D341Med (cell line): ENCODE measurements around the gene LCNL1.
A peak's percentile ranks its signal among the peaks of the same experiment; 100 is the strongest.

Source experiments
- DNase-seq: peaks from one replicate; pipeline ENCODE4 v3.0.0; 2012; ENCODE audit warnings: low spot score

The LCNL1 gene

DNA sequence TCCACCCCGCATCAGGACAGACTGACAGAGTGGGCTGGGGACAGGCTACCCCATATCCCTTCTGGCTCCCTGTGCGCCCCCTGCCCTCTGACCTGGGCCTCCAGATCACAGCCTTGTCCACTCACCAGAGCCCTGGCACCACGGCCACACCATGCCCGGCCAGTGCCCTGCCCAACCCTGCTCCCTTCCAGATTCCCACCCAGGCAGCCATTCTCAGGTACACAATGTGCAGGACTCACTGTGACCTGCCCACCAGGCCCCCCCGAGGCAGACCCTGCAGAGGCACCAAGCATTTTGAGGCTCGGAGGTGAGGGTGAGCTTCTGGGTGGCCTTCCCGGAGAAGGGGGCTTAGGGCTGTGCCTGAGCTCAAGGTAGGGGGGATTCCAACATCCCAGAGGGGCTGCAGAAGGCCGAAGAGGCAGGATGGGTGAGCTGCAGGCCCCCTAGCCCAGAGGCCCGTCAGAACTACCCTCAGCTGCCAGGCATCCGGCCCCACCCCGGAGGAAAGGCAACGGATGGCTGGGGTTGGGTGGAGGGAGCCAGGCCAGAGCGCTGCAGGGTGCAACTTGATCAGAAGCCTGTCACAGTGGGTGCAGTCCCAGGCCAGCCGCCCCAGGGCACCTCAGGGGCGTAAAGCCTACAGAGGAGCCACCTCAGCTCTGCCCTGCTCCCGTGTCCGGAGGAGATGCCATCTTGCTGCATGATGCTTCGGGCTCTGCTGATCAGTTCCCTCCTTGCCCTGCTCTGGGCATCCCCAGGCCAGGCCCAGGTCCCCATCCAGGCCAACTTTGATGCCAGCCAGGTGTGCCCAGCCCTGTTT, at the start of gene LCNL1:
Gene LCNL1 (plus strand): TSS at position 762 of the 820 bp plus-strand sequence. CDS start 594 bp downstream, outside the sequence.
- DNase-seq, result no peak

DNA sequence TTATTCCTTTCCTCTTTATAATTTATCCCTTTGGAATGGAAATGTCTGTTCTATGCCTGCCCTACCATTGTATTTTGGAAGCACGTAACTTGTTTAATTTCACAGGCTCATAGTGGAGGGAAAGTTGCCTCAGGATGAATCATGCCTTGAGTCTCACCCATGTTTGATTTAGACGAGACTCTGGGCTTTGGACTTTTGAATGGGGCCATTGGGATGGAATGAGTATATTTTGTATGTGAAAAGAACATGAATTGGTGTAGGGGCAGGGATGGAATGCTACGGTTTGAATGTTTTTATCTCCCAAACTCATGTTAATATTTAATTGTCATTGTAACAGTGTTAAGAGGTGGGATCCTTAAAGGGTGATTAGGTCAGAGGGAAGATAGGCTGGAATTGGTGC, 48.5 kb upstream of the LCNL1 start:
- DNase-seq, result no peak

- DNase-seq, result no peak
These were observed 47.1 kb upstream of the LCNL1 start for GRCh38 chr9:136935651-136936050.

DNA sequence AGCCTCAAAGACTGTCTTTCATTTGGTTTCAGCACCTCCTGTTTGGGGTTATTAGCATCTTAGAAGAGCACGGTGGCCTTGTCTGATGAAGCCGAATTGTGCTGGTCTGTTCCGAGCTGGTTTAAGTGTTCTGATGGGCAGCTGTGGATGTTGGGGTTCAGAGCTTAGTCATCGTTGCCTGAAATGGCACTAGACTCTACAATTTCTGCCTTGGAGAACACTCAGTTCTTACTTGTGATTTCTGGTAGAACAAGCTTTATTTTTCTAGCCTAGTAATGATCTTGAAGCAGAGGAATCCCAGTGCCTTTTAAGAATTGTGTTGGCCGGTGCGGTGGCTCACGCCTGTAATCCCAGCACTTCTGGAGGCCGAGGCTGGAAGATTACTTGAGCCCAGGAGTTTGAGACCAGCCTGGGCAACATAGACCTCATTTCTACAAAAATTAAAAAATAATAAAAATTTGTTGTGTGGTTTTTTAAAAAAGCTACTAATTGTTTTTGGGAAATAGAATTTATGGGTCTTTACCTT, 46.1 kb upstream of the LCNL1 start:
- no peak for DNase-seq

DNA sequence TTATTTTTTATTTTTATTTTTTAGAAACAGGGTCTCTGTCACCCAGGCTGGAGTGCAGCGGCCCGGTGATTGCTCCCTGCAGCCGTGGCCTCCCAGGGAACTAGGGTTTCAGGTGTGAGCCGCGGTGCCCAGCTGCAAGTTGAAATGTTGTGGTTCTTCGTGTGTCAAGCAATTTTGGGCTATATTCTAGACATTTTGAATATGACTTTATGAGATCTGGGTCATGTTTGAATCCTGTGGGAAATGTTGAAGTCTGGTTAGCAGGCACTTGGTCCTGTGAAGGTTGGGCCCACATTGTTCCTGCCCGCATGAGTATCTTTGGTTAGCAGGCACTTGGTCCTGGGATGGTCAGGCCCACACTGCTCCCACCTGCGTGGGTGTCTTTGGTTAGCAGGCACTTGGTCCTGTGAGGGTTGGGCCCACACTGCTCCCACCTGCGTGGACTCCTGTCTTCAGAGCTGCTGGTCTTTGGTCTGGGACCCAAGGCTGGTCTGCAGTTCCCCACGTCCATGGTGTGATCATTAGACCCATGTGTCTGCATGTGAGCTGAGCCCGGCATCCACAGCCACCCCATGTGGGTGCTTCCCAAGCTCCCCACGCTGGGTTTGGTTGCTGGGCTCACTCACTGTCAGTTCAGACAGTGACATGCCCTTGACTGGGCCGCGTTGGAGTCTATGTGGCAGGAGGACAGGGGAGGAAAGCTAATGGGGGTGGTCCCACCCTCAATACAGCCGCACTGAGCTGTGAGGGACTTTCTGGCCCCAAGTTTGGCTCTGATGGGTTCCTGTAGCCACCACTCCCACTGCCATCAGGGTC, 45.4 kb upstream of the LCNL1 start:
- DNase-seq, result no peak

DNA sequence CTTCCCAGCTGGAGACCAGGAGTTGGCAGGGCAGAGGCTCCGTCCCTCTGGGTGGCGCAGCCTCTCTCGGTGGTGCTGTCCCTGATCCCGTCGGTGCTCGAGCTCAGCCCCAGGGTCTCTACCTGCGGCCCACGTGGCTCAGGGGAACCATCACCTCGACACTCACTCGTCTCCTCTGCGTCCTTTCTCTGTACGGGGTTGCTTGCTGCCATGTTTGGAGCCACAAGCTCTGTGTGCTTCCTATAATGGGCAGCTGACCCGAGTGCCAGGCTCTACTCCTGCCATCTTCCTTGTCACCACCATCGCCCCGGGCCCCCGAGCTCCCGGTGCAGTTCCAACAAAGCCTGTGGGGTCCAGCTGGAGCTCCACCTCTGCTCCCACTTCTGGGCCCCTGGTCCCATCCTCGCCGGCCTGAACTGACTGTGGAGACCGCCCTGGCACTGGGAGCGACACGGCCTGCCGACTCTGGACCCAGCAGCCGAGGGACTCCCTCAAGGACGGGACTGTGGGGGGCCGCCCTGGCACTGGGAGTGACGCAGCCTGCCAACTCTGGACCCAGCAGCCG, 43.3 kb upstream of the LCNL1 start:
- no peak for DNase-seq

- DNase-seq, result no peak
These were observed 42.7 kb upstream of the LCNL1 start for GRCh38 chr9:136939996-136940525.

- DNase-seq, result no peak
These were observed 42.1 kb upstream of the LCNL1 start for GRCh38 chr9:136940526-136941230.

DNA sequence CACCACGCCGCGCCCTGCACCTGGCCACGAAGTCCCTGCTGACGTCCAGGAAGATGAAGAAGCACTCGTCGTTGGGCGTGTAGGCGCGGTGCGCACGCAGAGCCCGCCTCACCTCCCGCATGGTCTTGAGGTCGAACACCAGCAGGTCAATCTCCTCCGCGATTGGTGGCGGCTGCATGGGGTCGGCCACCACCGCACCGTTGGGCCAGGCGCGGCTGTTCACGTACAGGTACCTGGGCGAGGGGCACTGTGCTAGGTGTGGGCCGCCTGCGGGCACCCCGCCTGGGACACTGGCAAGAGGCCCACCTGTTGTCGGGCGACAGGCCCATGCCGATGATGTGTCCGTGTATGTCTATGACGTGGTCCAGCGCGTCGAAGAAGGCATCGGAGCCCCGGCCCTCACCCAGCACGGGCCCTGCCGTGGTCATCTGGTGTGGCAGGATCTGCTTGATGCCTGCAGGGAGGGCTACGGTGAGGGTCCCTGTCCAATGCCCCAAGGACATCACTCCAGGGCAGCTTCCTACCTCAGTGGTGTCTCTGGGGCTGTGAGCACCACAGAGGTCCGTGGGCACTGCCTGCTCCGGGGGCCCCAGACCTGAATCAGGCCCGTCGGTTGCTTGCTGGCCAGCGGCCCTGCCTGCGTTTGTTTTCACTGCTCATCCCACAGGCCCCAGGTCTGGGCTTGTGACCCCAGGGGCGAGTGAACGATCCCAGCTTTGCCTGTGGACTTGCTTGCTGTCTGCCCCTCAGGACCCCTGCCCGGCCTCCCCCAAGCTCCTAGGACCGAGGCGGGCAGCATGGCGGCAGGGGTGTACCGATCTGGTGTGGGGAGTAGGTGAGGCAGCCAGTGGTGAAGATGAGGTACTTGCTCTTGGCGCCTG, 41.3 kb upstream of the LCNL1 start:
- DNase-seq, result no peak

DNA sequence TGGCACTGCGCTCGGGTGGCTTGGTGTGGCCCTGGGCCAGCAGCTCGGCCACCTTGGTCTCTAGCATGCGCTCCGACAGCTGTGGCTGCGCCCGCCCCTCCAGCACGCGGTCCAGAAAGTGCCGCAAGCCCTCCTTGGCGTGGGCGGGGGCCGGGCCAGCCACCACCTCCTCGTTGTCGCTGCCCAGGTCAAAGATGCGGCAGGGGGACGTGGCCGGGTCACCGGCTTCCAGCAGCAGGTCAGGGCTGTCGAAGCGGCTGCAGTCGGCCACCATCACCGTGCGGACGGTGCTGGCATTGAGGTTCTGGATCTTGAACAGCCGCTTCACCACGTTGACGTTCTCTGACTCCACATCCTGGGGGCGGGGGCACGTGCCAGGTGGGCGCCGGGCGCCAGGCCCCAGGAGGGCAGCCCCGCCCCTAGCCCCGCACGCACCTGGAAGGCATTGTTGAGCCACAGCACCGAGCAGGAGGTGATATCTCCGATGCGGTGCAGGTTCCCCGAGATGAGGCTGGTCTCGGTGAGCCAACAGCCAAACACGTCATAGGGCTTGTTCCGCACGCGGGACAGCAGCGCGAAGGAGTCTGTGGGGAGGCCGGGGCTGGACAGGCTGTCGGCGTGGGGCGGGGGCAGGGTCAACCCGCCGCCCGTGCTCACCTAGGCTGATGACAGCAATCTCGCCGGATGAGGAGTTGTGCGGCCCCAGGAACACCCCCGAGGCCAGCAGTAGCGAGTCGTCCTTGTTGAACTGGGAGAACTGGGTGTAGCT, 40.5 kb upstream of the LCNL1 start:
- no peak for DNase-seq

DNA sequence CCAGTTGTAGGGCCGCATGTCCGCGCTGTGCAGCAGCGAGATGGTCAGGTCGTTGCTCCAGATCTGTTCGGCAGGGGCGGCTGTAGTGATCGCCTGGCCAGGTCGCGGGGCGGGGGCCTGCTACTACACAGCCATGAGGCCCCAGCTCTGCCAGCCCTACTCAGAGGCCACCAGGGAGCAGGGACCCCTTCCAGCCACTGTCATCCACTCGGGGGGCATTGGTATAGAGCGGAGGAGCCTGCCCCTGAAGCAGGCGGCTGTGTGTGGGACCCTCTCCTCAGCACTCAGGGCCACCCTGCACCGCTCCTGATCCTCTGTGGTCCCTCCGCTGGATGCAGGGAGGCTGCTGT, 39.9 kb upstream of the LCNL1 start:
- no peak for DNase-seq

DNA sequence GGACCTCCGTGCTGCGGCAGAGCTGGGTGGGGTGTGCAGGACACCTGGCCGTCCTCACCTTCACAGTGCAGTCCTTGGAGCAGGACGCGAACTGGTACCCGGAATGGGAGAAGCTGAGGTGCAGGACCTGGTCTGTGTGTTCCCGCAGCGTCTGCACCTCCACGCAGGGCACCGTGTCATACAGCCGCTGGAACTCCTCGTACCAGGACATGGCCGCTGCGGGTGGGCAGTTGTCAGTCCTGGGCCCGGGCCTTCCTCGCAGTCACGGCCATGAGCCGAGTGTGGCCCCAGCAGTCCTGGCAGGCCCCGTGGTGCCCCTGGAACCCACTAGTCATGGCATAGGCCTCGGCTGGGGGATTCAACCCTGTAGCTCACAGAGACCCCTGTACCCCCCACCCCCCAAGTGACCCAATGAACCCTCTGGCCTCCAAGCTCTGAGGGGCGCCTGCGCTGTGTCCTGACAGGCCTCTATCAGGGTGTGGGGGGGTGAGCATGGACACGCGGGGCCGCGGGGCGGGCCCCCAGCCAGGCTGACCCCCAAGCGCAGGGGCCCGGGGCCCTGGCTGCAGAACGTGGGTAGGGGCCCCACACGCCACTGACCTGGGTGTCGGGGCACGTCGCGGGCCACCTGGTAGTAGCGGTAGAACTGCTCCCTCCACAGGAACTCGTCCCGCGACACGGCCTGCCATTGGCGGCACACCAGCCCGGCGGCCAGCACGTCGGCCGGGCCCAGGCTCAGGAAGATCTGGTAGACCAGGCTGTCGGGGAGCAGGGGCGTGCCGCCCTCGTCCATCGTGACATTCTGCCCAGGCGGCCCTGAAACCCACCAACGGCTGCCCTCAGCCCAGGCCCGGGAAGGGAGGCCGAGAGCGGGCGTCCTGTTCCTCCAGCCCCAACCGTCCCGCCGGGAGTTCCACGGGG, 39.2 kb upstream of the LCNL1 start:
- DNase-seq, result peak; percentile 73

DNA sequence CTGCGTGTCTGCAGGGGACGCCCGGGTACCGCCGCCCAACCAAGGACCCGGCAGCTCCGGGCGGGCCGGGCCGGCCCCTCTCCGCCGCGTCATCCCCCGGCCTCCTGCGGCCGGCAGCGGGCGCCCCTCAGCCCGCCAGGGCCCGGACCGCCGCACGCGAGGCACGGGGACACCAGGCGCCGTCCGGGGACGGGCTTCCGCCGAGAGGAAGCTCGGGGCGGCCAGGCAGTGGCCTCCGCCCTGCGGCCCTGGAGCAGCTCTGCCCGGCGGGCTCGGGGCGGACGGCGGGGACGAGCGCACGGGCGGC, 38.6 kb upstream of the LCNL1 start:
- DNase-seq, result no peak

- peak; percentile 100 for DNase-seq
These were observed 38.1 kb upstream of the LCNL1 start, which contains the start of the genes C8G and FBXW5 for GRCh38 chr9:136944519-136945332. C8G (plus strand) TSS chr9:136945243; CDS start chr9:136945321, 78 bp downstream. FBXW5 (minus strand) TSS chr9:136944738; CDS start chr9:136944083, 655 bp downstream.

- DNase-seq, result no peak
These were observed 37.2 kb upstream of the LCNL1 start for GRCh38 chr9:136945333-136946227.

DNA sequence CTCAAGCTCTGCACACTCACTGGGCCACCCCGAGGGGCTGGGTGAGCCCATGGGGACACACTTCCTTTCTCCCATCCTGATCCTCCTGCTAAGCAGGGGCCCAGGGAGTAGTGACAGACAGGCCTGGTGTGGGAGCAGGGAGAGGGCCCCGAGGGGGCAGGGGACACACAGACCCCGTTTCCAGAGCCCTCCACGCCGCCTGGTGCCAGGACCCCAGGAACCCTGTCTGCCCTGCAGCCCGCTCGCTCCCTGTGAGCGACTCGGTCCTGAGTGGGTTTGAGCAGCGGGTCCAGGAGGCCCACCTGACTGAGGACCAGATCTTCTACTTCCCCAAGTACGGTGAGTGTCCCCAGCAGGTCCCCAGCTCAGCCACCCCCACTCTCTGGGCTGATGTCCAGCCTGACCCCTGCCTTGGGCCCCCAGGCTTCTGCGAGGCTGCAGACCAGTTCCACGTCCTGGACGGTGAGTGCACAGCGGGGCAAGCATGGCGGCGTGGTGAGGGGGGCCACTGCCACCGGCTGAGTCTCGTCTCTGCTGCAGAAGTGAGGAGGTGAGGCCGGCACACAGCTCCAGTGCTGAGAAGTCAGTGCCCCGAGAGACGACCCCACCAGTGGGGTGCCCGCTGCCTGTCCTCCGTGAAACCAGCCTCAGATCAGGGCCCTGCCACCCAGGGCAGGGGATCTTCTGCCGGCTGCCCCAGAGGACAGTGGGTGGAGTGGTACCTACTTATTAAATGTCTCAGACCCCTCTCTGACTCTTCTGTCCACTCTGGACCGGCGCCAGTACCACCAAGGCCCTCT, 36.4 kb upstream of the LCNL1 start:
- DNase-seq, result no peak
